ENCODE measurements around the gene RASSF3.

DNA sequence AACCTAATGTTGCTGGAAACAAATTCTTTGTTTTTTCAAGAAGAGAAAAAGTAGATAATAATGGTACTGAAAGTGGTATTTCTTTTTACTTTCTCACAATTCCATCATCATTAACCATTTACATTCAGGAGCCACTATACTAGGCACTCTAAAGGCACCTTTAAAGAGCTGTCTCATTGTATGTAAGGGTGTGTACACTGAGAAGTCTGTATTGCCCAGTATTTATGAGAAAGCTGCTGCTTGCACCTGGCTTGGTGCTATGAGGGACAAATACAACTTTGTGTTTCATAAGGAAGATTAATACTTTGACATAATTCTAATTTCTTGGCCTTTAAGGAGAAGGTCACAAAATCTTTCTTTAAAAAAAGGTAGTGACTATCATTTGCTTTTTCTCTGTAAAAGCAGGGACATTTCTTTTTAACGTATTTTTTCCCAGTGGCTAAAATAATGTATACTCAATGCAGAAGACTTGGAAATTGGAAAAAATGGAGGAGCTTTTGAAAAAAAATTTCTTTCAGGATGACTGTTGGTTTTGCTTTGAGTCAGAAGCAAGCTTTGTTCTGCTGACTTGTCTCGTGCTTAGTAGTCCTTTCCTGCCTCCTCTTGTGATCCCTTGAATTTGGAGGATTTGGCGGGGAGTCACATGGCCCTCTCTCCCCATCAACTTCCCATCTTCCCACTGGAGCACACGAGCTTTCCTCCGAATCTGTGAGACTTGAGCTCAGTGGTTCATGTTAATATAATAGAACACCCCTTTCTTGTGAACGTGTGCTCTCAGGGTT lies 50.1 kb downstream of the RASSF3 start:
- TF ChIP-seq, protein P1, sequence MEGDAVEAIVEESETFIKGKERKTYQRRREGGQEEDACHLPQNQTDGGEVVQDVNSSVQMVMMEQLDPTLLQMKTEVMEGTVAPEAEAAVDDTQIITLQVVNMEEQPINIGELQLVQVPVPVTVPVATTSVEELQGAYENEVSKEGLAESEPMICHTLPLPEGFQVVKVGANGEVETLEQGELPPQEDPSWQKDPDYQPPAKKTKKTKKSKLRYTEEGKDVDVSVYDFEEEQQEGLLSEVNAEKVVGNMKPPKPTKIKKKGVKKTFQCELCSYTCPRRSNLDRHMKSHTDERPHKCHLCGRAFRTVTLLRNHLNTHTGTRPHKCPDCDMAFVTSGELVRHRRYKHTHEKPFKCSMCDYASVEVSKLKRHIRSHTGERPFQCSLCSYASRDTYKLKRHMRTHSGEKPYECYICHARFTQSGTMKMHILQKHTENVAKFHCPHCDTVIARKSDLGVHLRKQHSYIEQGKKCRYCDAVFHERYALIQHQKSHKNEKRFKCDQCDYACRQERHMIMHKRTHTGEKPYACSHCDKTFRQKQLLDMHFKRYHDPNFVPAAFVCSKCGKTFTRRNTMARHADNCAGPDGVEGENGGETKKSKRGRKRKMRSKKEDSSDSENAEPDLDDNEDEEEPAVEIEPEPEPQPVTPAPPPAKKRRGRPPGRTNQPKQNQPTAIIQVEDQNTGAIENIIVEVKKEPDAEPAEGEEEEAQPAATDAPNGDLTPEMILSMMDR (IDR thresholded peaks at IDR 0.05), result no peak
- no peak for TF ChIP-seq POLR2A (IDR thresholded peaks at IDR 0.05)
- TF ChIP-seq POLR2AphosphoS5 (IDR thresholded peaks at IDR 0.05), result no peak
